GM21723 (cell line): ENCODE measurements around the gene CALML4.
"Not testable (repeated sequence)": the region's sequence is repeated elsewhere in the genome, so short reads cannot be mapped to it uniquely, and the experiment has no call there.

Experiments used
- ATAC-seq: cut with Tn5 transposase; IDR thresholded peaks from one replicate; pipeline ENCODE4 v1.9.1; 2021; ENCODE audit warnings: mild to moderate bottlenecking, moderate library complexity; ENCODE audit not compliant: unreplicated experiment

The CALML4 gene, protein sequence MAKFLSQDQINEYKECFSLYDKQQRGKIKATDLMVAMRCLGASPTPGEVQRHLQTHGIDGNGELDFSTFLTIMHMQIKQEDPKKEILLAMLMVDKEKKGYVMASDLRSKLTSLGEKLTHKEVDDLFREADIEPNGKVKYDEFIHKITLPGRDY

DNA sequence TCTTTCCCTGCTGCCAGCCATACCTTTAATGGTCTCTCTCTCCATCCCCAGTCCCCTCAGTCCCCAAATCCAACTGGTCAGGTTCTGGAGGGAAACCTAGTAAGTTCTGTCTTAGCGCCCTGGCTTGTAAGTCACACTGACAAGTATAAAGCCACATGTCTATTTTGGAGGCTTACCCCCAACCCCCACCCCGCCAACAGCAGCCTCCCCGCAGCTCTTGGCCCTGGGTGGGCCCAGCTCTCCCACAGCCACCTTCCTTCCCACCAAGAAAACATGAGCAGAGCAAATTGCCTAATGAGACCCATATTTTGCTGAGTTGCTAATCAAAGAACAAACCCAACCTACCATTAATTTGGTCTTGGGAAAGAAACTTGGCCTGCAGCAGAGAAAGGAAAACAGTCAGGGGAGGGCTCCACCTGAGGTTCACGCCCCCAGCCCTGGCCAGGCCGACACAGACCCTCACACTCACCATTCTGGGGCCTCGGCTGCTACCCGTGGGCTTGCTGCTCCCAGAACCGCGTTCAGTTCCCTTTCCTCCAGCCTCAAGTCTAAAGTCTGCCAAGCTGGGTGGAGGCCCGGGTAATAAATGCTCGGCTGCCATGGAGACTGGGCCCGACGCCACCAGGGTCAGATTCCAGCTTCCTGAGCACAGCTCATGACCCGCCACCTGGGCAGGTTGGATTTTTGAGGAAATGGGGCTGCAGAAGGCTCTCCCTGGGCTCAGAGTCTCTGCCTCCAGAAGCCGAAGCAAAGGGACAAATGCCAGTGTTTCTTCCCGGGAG is at the start of gene CALML4:
CALML4 (minus strand) TSS at position 557 of the 782 bp plus-strand sequence; CDS start at position 472, 85 bp downstream.
- ATAC-seq, result no peak

DNA sequence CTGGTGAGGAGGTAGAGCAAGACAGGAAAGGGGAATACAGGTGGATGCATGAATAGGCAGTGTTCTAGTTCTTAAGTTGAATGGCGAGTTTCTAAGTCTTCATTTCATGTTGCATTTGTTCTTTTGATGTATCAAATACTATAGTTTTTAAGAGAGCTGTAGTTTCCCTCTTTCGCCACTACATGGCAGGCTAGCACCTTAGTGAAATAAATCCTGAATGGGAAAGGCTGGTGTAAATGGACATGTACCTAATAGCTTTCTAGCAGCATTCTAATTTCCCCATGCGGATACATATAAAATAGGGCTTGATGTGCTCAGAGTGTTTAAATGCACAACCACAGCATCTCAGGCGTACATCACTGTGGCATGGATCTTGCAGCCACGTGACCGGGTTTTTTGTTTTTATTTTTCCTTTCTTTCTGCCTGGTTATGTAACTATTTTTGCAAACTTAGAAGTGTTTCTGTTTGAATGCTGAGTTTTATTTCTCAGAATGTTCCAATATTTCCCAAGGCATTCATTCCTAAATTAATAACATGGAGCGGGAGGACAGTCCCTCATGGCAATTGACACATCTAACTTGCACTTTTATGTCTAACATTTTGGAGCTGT is 47.9 kb upstream of the CALML4 start:
- no peak for ATAC-seq

DNA sequence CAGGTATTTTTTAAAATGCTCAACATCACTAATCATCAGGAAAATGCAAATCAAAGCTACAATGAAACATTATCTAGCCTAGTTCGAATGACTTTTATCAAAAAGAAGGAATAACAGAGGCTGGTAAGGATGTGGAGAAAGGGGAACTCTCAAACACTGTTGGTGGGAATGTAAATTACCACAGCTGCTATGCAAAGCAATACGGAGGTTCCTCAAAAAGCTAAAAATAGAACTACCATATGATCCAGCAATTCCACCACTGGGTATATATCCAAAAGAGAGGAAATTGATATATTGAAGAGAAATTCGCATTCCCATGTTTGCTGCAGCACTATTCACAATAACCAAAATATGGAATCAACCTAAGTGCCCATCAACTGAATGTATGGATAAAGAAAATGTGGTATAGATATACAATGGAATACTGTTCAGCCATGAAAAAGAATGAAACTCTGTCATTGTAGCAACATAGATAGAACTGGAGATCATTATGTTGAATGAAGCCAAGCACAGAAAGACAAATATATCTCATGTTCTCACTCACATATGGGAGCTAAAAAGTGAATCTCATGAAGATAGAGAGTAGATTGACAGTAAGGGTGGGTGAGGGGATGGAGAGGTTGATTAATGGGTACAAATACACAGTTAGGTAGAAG is 44.1 kb upstream of the CALML4 start:
- no peak for ATAC-seq

DNA sequence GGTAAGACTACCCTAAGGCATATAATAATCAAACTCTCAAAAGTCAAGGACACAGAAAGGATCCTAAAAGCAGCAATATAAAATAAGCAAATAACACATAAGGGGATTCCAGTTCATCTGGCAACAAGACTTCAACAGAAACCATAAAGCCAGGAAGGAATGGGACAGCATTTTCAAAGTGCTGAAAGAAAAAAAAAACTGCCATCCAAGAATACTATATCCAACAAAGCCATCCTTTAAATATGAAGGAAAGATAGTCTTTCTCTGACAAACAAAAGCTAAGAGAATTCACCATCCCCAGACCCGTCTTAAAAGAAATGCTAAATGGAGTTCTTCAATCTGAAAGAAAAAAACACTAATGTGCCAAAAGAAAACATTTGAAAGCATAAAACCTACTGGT is 39.1 kb upstream of the CALML4 start:
- no peak for ATAC-seq

DNA sequence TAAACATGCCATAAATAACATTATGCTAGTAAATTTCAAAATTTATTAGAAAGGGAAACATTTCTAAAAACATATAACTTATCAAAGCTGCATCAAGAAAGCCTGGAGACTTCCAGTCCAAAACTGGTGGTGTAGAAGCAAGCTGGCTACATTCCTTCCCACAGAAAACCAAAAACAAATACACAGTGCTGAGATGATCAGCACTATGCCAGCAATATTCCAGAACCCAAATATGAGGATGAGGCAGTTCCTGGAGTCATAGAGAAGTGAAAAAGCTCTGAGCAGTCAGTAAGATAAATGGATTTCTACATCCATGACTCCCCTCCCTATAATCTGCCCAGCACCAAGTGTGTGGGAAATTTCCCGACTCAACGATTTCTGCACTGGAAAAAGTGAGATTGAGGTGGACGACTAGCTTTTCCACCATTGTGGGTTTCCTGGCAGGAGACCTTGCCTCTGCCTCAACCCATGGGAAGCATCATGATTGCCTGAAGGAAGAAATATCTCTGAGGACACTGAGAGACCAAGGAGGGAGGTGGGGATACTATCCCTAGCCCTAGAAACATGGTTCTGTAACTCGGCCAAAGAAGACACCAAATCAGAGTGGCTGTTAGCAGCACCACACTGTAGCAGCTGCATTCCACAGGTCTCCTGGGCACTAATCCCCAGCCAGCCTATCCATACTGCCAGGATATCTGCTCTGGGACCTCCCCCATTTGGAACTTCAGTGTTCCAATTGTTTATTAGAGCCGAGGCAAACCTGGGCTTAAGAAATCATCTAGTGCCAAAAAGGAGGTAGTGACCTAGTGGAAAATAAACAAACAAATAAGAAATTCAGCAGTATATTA is 36.2 kb upstream of the CALML4 start:
- no peak for ATAC-seq

DNA sequence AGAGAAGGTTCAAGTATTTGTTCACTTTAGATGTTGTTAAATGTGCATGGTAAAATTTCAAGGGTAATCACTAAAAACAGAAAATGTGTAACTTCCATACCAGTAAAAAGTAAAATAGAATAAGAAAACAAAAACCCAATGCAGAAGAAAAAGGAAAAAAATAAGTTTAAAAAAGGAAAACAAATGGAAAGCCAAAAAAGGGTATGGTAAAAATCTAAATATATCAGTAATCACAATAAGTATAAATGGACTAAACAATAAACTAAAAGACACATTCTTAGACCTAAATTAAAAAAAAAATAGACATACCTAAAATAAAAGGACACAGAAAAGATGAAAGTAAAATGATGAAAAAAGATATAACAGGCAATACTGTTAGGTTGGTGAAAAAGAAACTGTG is 33.9 kb upstream of the CALML4 start:
- no peak for ATAC-seq

DNA sequence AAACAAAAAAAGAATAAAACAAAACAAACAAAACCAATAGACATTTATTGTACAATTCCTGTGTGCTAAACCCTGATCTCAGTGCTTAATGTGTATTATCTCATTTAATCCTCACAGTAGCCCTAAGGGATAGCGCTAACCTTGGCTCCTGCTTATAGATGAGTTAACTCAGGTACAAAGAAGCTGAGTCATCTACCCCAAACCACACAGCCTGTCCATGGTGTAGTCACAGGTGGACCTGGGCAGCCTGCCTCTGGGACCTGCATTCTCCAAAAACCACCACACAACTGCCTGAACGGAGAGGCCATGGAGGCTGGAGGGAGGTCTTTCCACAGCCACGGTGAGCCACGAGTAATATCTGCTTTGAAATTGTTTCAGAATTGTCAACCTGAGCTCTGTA is 29.9 kb upstream of the CALML4 start:
- no peak for ATAC-seq

DNA sequence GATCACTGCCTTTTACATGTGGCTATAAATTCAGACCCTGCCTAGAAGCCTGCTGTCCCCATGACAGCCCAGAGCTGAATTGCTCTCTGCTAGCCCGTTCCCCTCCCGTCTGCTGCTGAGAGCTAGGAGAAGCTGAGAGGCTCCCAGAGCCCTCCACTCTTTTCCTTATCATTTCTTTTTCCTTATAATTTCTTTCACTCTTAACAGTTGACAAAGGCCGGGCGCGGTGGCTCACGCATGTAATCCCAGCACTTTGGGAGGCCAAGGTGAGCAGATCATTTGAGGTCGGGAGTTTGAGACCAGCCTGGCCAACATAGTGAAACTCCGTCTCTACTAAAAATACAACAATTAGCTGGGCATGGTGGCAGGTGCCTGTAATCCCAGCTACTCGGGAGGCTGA is 29.4 kb upstream of the CALML4 start:
- not testable (repeated sequence) for ATAC-seq

DNA sequence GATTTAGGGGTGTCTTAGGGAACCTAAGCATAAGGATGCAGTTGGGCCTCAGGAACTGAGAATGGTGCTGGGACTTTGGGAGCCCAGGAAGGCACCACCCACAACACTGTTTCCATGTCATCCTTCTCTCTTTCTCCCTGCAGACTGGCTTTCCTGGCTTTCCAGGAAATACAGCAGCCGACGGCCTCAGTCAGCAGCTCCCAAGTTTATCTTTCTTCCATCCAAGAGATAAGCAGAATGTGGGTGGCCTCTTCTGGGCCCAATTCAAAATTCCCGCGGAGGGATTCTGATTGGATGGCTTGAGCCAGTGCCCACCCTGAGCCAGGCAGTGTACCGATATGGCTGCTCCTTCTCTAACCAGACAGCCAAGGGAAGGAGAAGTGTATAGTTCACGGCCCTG is 28.9 kb upstream of the CALML4 start:
- no peak for ATAC-seq

DNA sequence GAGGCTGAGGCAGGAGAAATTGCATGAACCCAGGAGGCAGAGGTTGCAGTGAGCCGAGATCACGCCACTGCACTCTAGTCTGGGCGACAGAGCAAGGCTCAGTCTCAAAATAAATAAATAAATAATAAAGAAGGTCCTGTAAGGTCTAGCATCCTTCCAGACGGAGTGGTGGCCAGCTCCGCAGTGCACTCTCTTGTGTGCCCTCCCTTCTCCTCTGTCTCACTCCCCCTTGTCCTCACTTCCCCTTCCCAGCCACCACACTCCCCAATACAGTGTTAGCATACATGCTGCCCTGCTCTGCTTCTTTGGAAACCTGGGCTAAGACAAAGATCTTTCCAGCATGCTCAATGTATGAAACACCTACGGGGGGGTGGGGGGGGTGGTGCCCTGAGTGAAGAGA is 27.8 kb upstream of the CALML4 start:
- no peak for ATAC-seq

DNA sequence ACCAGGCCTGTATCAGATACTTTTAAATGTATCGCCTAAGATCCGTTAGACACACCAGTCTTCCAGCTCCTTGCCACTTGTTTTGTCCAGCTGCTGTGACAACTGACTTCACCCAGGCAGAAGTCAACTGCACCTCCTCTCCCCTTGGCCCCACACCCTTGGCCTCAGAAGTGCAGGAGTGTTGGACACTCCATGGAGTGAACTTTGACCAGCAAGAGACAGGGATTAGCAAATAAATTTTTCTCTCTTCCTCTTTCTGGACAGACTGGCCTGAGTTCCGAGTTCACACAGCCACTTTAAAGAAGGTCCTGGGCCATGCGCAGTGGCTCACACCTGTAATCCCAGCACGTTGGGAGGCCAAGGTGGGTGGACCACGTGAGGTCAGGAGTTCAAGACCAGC is 27.3 kb upstream of the CALML4 start:
- ATAC-seq, result no peak

DNA sequence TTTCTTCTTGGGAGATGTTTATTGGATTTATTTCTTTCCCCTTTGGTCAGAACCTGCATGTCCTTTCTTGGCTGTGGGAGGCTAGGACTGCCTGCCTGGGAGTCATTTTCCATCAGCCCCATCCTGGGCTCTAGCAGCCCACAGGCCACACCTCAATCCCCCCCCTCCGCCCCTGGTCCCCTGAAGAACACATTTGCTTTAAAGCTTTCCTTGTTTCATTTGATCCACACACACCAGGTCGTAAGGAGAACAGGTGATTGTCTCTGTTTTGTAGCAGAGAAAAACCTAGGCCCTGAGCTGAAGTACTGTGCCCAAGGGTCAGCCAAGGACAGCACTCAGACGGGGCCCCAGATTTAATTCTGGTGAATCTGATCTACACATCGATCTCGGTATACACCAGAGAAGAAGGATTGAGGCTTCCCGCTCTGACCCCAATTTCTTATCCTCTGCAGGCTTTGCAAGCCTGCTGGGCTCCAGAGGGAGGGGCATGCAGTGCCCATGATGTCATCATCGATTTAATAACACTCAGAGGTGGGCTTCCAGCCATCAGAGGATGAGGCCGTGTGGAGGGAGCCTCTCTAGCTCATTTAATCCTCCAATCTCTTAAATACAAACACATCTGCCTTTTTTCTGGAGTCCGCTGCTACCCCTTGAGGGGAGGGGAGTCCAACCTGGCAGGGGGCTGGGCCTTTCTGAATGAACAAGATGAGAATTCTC is 26.1 kb upstream of the CALML4 start:
- no peak for ATAC-seq

DNA sequence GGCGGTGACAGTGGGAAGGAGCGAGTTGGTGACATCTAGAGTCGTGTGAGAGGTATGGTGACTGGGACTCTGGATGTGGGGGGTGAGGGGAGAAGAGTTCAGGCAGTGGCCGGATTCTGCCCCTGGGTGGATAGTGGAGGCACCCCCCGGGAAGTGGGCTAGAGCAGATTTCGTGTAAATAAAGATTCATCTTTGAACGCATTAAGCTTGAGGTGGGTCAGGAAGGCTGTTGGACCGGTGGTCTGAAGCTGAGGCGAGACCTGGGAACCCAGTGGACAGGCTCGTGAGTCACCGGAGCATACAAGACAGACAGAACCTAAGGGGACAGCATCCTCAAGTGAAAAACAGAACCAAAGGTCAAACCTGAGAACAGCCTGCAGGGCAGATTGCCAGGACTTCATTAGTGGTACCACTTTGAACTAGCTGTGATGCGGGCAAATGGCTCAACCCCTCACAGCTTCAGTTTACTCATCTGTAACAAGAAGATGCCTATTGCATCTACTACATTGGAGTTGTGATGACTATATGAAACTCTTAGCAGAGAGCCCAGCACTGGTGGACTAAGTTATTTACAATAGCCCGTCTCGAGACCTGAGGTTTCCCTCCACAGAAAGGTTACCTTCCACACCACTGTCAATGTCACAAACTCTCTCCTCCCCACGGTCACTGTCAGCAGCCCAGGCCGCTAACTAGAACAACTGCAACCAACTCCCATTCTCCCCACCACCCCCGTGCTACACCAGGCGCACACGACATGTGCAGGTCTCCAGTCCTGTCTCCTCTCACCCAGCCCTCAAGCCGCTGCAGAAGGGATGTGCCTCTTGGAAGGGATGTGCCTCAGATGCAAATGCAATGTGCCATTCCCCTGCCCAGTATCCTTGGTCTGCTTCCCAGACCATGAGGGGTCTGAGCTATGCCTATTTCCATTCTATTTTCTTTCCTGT is 25.3 kb upstream of the CALML4 start:
- ATAC-seq, result no peak

DNA sequence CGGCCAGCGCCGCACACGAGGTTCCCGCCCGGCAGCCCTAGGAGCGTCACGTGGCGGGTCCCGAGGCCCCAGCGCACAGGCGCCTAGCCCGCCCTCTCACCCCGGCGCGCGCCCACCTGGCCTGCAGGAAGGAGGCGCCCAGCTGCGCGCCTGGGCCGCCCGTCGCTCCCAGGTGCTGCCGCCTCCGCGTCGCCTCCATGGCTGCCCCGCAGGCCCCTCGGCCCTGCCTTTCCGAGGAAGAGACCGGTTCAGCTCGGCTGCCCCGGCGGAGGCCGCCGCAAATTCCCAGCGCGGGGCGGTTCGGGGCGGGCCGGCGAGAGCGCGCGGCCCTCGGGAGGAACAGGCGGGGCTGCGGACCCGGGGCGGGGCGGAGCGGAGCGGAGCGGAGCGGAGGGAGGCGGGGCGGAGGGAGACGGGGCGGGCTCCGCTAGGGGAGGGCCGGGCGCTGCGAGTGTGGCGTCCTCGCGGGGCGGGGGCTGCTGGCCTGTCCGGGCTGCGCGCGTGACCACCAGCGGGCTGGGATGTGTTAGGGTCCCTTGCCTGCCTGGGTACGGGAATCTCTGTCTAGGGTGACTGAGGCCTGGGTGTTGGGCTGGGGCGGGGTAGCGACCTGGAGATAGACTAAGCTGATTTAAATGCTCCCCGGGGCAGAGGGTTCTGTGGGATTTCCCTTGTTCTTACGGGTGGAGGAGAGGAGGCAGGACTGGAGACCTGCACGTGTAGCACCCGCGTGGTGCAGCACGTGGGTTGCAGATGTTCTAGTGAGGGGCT is 24.4 kb upstream of the CALML4 start, which contains the start of gene CLN6:
CLN6 (minus strand) TSS at position 343 of the 771 bp plus-strand sequence; CDS start at position 199, 144 bp downstream.
- ATAC-seq, result peak; percentile 72

DNA sequence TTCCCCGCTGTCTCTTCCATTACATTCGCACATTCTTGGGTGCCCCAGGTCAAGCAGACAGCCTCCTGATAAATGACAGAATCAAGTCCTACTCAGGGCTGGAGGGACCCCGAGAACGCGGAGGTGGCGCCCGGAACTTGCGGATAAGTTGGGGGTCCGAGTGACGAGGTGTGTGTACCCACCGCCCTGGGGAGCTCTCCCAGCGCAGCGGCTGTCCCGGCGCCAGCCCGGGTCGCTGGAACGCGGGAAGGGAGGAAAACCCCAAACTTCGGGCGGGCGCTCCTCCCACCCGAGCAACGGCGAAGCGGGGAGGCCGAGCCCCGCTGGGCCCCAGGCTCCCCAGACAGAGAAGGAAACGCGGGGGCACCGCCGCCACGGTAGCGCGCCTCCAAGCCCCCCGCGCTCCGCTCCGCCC is 23.8 kb upstream of the CALML4 start:
- ATAC-seq, result peak; percentile 16

DNA sequence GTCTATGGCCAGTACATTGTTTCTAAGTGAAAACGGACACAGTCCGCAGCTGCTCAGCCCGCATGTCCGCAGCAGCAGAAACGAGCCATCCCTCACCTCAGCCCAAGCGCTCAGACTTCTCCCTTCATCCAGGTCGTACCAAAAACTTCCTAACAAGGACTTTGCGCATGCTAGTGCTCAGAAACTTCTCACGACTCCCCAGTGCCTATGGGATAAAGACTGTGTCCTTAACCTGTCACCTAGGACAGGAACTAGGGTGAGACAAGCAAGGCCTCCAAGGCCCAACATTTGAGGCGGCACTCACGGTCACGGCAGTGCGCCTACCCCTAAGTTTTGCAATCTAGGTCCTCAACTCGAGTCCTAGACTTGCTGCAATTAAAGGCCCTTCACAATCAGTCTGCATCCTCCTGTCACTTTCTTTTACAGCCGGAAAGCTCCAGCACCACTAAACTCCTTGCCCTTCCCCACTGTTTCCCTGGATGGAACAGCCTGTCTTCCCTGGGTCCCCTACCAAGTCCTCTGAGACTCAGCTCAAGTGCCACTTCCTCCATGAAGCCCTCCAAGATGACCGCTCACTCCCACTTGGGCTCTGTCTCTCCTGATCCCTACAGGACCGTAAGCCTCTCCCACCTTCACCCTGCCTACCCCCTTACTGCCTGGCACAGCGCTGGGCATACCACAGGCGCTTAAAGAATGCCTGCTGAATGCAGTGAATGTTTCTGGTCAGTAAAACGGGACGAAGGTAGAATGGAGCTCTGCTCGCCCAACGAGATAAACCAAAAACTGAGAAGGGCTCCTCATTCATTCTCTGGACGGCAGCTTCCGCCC is 23.2 kb upstream of the CALML4 start:
- peak; percentile 3 for ATAC-seq

DNA sequence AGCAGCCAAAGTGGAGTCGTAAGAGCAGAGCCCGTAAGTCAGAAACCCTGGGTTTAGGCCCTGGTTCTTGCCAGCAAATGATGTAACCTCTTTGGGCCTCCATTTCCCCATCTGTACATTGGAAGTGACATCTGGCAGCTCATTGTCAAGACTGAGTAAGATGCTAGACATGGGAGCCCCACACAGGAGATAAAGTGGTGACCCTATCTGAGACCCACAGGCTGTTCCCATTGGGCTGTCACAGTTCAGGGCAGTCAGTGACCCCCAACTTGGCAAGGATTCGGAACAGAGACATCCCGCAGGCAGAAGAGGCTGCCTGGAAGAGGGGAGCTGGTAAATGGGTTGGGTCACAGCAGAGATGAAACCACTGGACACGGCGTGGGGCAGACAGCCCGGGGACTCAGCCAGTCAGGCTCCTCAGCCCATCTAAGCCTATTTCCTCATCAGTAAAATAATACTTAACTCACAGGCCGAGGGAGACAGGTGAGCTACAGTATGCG is 22.6 kb upstream of the CALML4 start:
- no peak for ATAC-seq
